HepG2 (cell line): ENCODE measurements around the gene PAQR5. TPM values are rescaled to one million over a fixed set of nuclear protein-coding genes. Genes with fewer than 3 reads are reported as not detected.
A peak's percentile ranks its signal among the peaks of the same experiment; 100 is the strongest.

Experiments
- AHDC1 ChIP-seq: sonication (generic); formaldehyde crosslinking; IDR thresholded peaks from 2 replicates; pipeline ENCODE4 v1.5.1; 2020; ENCODE audit warnings: mild to moderate bottlenecking, missing genetic modification reagents, borderline replicate concordance
- ATF2 ChIP-seq: sonication (generic); formaldehyde crosslinking; IDR thresholded peaks from 2 replicates; pipeline ENCODE4 v1.4.0; 2020; ENCODE audit warnings: missing genetic modification reagents
- HCFC1 ChIP-seq: fragments of 150-350 bp; IDR thresholded peaks from 2 replicates; pipeline ENCODE4 v1.6.1; 2014; ENCODE audit warnings: low read depth, low read length
- IKZF1 ChIP-seq: fragments of 450-650 bp; IDR thresholded peaks from 2 replicates; pipeline ENCODE4 v1.7.1; 2016
- PAWR ChIP-seq: sonication (generic); formaldehyde crosslinking; IDR thresholded peaks from 2 replicates; pipeline ENCODE4 v1.4.0; 2020; ENCODE audit warnings: missing genetic modification reagents, mild to moderate bottlenecking, borderline replicate concordance
- SMYD3 ChIP-seq: sonication (generic); formaldehyde crosslinking; IDR thresholded peaks from 2 replicates; pipeline ENCODE4 v1.8.1; 2023; ENCODE audit warnings: mild to moderate bottlenecking, missing genetic modification reagents
- U2AF1 ChIP-seq: fragments of 200-400 bp; formaldehyde crosslinking; optimal IDR thresholded peaks from 2 replicates; pipeline ENCODE3; 2017; ENCODE audit warnings: mild to moderate bottlenecking, low read depth, low read length
- ZBTB38 ChIP-seq: sonication (generic); formaldehyde crosslinking; IDR thresholded peaks from 2 replicates; pipeline ENCODE4 v1.5.1; 2020; ENCODE audit warnings: mild to moderate bottlenecking, missing genetic modification reagents
- ZNF30 ChIP-seq: sonication (generic); formaldehyde crosslinking; IDR thresholded peaks from 2 replicates; pipeline ENCODE4 v1.5.0; 2020; ENCODE audit warnings: mild to moderate bottlenecking, missing genetic modification reagents
- ZNF547 ChIP-seq: sonication (generic); formaldehyde crosslinking; IDR thresholded peaks from 2 replicates; pipeline ENCODE4 v1.5.1; 2020; ENCODE audit warnings: mild to moderate bottlenecking, missing genetic modification reagents
- ZNF839 ChIP-seq: sonication (generic); formaldehyde crosslinking; IDR thresholded peaks from 2 replicates; pipeline ENCODE4 v1.4.0; 2020; ENCODE audit warnings: missing genetic modification reagents, mild to moderate bottlenecking, borderline replicate concordance
- polyA plus RNA-seq, 8 experiments: library from polyadenylated mRNA; depleted of rRNA in 3 of 8; stranded (reverse) in 7 of 8; unstranded in 1 of 8; fragments of >200 nt; fragmentation: Illumina TruSeq in 4 of 8; extraction: Trizol in 4 of 8; gene quantifications; 2 replicates each; pipeline versions ENCODE4 v1.2.1 to v1.2.3, GENCODE V29; 2011 to 2016; ENCODE audit warnings: low read depth in 4 of 8, missing spikeins in 1 of 8, mixed read lengths in 1 of 8; ENCODE audit not compliant: insufficient read depth in 1 of 8
- total RNA-seq, 5 experiments: library from RNA; depleted of rRNA; stranded (reverse); fragments of >200 nt; fragmentation: Illumina TruSeq; extraction: Trizol; gene quantifications; 2 replicates each; pipeline ENCODE4 v1.2.3, GENCODE V29; 2016; ENCODE audit warnings: low read depth in 1 of 5
- TF ChIP-seq, protein P1 (sequence below): IDR thresholded peaks from 2 replicates; pipeline ENCODE4 v1.6.1; 2016; ENCODE audit warnings: low read depth, borderline replicate concordance
- TF ChIP-seq, protein P2 (sequence below): IDR thresholded peaks from 2 replicates; pipeline ENCODE4 v1.6.1; 2016; ENCODE audit warnings: low read depth, missing genetic modification reagents, missing compliant biosample characterization
- TF ChIP-seq, protein P3 (sequence below): IDR thresholded peaks from 2 replicates; pipeline ENCODE4 v1.6.1; 2016; ENCODE audit warnings: low read depth, control low read depth

The PAQR5 gene
- total and polyA plus RNA-seq, 2 of the 13 experiments (the other 11 are each of a cell fraction or from before 2014, with no cell fraction given) = 0.53 to 1.3 TPM

GRCh38 chr15:69413822-69414700 is 115.3 kb downstream of the PAQR5 start, which contains the start of gene KIF23 (continued):
- TF ChIP-seq U2AF1 (no peak), AHDC1 (CRISPR knock-in tag) (no peak; the same call in 1 of the 2 replicates), SMYD3 (CRISPR knock-in tag) (0 out of 2 replicates have a peak, but pooled peaks have one; percentile 50), ZNF30 (peak; percentile 68; the same call in 1 of the 2 replicates), ZBTB38 (CRISPR knock-in tag) (0 out of 2 replicates have a peak, but pooled peaks have one; percentile 49), PAWR (CRISPR knock-in tag) (no peak), ATF2 (CRISPR knock-in tag) (peak; percentile 16; the same call in 1 of the 2 replicates), ZNF839 (CRISPR knock-in tag) (peak; percentile 93), ZNF547 (CRISPR knock-in tag) (peak; percentile 79), IKZF1 (no peak), HCFC1 (peak; percentile 32; the same call in 1 of the 2 replicates)
- TF ChIP-seq, protein P1, sequence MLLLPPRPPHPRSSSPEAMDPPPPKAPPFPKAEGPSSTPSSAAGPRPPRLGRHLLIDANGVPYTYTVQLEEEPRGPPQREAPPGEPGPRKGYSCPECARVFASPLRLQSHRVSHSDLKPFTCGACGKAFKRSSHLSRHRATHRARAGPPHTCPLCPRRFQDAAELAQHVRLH (CRISPR knock-in tag) = no peak
- TF ChIP-seq, protein P2, sequence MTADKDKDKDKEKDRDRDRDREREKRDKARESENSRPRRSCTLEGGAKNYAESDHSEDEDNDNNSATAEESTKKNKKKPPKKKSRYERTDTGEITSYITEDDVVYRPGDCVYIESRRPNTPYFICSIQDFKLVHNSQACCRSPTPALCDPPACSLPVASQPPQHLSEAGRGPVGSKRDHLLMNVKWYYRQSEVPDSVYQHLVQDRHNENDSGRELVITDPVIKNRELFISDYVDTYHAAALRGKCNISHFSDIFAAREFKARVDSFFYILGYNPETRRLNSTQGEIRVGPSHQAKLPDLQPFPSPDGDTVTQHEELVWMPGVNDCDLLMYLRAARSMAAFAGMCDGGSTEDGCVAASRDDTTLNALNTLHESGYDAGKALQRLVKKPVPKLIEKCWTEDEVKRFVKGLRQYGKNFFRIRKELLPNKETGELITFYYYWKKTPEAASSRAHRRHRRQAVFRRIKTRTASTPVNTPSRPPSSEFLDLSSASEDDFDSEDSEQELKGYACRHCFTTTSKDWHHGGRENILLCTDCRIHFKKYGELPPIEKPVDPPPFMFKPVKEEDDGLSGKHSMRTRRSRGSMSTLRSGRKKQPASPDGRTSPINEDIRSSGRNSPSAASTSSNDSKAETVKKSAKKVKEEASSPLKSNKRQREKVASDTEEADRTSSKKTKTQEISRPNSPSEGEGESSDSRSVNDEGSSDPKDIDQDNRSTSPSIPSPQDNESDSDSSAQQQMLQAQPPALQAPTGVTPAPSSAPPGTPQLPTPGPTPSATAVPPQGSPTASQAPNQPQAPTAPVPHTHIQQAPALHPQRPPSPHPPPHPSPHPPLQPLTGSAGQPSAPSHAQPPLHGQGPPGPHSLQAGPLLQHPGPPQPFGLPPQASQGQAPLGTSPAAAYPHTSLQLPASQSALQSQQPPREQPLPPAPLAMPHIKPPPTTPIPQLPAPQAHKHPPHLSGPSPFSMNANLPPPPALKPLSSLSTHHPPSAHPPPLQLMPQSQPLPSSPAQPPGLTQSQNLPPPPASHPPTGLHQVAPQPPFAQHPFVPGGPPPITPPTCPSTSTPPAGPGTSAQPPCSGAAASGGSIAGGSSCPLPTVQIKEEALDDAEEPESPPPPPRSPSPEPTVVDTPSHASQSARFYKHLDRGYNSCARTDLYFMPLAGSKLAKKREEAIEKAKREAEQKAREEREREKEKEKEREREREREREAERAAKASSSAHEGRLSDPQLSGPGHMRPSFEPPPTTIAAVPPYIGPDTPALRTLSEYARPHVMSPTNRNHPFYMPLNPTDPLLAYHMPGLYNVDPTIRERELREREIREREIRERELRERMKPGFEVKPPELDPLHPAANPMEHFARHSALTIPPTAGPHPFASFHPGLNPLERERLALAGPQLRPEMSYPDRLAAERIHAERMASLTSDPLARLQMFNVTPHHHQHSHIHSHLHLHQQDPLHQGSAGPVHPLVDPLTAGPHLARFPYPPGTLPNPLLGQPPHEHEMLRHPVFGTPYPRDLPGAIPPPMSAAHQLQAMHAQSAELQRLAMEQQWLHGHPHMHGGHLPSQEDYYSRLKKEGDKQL (CRISPR knock-in tag) = no peak
- TF ChIP-seq, protein P3, sequence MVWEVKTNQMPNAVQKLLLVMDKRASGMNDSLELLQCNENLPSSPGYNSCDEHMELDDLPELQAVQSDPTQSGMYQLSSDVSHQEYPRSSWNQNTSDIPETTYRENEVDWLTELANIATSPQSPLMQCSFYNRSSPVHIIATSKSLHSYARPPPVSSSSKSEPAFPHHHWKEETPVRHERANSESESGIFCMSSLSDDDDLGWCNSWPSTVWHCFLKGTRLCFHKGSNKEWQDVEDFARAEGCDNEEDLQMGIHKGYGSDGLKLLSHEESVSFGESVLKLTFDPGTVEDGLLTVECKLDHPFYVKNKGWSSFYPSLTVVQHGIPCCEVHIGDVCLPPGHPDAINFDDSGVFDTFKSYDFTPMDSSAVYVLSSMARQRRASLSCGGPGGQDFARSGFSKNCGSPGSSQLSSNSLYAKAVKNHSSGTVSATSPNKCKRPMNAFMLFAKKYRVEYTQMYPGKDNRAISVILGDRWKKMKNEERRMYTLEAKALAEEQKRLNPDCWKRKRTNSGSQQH = no peak
